Stomach (tissue), 9 donors: ENCODE measurements around the gene EHD3. TPM values are rescaled to one million over a fixed set of nuclear protein-coding genes. Genes with fewer than 3 reads are reported as not detected.
"Not testable (repeated sequence)": the region's sequence is repeated elsewhere in the genome, so short reads cannot be mapped to it uniquely, and the experiment has no call there.

ENCODE experiments used
- DNase-seq, 2 donors: peaks; one replicate each; pipeline versions ENCODE4 v3.0.0 to v3.0.0-alpha.2; 2013 to 2019
- H3K27ac ChIP-seq, 5 donors: fragments of 200-600 bp in 4 of 5; sonication (generic) in 4 of 5; one replicate each; pipeline ENCODE4 v1.5.1; 2013 to 2019; ENCODE audit warnings: mild to moderate bottlenecking in 1 of 5, moderate library complexity in 1 of 5
- H3K27me3 ChIP-seq, 3 donors: fragments of 200-600 bp; sonication (generic); one replicate each; pipeline ENCODE4 v1.5.1; 2017 to 2019; ENCODE audit warnings: mixed run types in 1 of 3
- H3K36me3 ChIP-seq, 4 donors: fragments of 200-600 bp; sonication (generic); 1 replicate in 3 of 4; 2 replicates in 1 of 4; pipeline ENCODE4 v1.5.1; 2016 to 2019
- H3K4me1 ChIP-seq, 4 donors: fragments of 200-600 bp; sonication (generic); one replicate each; pipeline ENCODE4 v1.5.1; 2016 to 2019
- H3K4me3 ChIP-seq, 4 donors: fragments of 200-600 bp; sonication (generic) in 3 of 4; one replicate each; pipeline ENCODE4 v1.5.1; 2016 to 2019; ENCODE audit warnings: mild to moderate bottlenecking in 1 of 4
- H3K9me3 ChIP-seq, 4 donors: fragments of 200-600 bp; sonication (generic); one replicate each; pipeline ENCODE4 v1.5.1; 2016 to 2019
- CTCF ChIP-seq, 7 experiments: fragments of 450-650 bp in 4 of 7; fragments of 200-600 bp in 3 of 7; sonication (generic) in 3 of 7; IDR thresholded peaks; one replicate each; pipeline ENCODE4 v1.5.1; 2016 to 2019; ENCODE audit warnings: antibody characterized with exemption in 7 of 7, control low read depth in 2 of 7, mild to moderate bottlenecking in 1 of 7
- EP300 ChIP-seq: sonication (generic); formaldehyde crosslinking; IDR thresholded peaks from one replicate; pipeline ENCODE4 v1.6.1; 2017; ENCODE audit warnings: antibody characterized with exemption
- POLR2A ChIP-seq, 4 donors: fragments of 450-650 bp; IDR thresholded peaks; one replicate each; pipeline ENCODE4 v1.6.1; 2016; ENCODE audit warnings: antibody characterized with exemption in 4 of 4, control low read depth in 2 of 4, mild to moderate bottlenecking in 1 of 4, moderate library complexity in 1 of 4
- POLR2AphosphoS5 ChIP-seq, 3 donors: sonication (generic); formaldehyde crosslinking; IDR thresholded peaks; one replicate each; pipeline ENCODE4 v1.6.1; 2016; ENCODE audit warnings: antibody characterized with exemption in 3 of 3
- WGBS, 5 donors: extraction: QIAGEN DNeasy Blood & Tissue Kit in 3 of 5; methylation state at CpG; one replicate each; pipeline versions ENCODE4 v1.1.5 to v1.1.7; 2013 to 2018; 5-methylcytosine and 5-hydroxymethylcytosine counted together
- intact Hi-C: fragments of 100-400 bp; cut with DNase I; formaldehyde crosslinking; loops from one replicate; pipeline ENCODE4 v1.15.1; 2023; ENCODE audit warnings: low total_unique reads
- polyA plus RNA-seq, 3 donors: library from polyadenylated mRNA; stranded (reverse); fragments of 200-250 nt; gene quantifications; one replicate each; pipeline ENCODE4 v1.2.3, GENCODE V29; 2013
- total RNA-seq, 5 donors: library from RNA; depleted of rRNA; stranded (reverse); fragments of >200 nt; gene quantifications; one replicate each; pipeline versions ENCODE4 v1.1.0 to v1.2.3, GENCODE V29; 2014 to 2016
- donor health status: healthy with polysubstance abuse.
- donor health status: Bipolar disorder and iron deficiency.
- donor health status: healthy.

Gene EHD3
- total and polyA plus RNA-seq, 8 donors, result 0.45 to 7.5 (median 3.6) TPM

GRCh38 chr2:31277621-31278020, 43.7 kb downstream of the EHD3 start:
- no peaks in the 10 kb centered on the region for H3K36me3 ChIP-seq
- no peaks in the 10 kb centered on the region for H3K4me1 ChIP-seq
- no peak overlapping the region for H3K27ac ChIP-seq
- no peaks in the 10 kb centered on the region for H3K27me3 ChIP-seq
- H3K9me3 ChIP-seq, result no peaks in the 10 kb centered on the region
- intact Hi-C loops, result no loop called here
- no peak overlapping the region for H3K4me3 ChIP-seq
- no peak for DNase-seq
- TF ChIP-seq POLR2A (IDR thresholded peaks at IDR 0.05) (no peak), POLR2AphosphoS5 (IDR thresholded peaks at IDR 0.05) (no peak), EP300 (no peak), CTCF (IDR thresholded peaks at IDR 0.05) (no peak)
- WGBS, 5 donors, result 69 to 78% (median 72%) methylated on average over 4 of the region's 4 CpGs

GRCh38 chr2:31282634-31283033, 48.7 kb downstream of the EHD3 start:
- H3K36me3 ChIP-seq, result no peaks in the 10 kb centered on the region
- DNase-seq, result no peak
- 69 to 83% (median 79%) methylated on average over 2 of the region's 2 CpGs for WGBS, 5 donors
- no peak overlapping the region for H3K4me3 ChIP-seq
- no peaks in the 10 kb centered on the region for H3K9me3 ChIP-seq
- no peaks in the 10 kb centered on the region for H3K4me1 ChIP-seq
- intact Hi-C loops, result no loop called here
- TF ChIP-seq CTCF (IDR thresholded peaks at IDR 0.05), result no peak
- TF ChIP-seq POLR2A (IDR thresholded peaks at IDR 0.05), result no peak
- no peak for TF ChIP-seq EP300
- TF ChIP-seq POLR2AphosphoS5 (IDR thresholded peaks at IDR 0.05), result no peak
- no peak overlapping the region for H3K27ac ChIP-seq
- H3K27me3 ChIP-seq, result no peaks in the 10 kb centered on the region

GRCh38 chr2:31283193-31283919, 49.4 kb downstream of the EHD3 start:
- H3K4me3 ChIP-seq, H3K4me1 ChIP-seq, H3K27me3 ChIP-seq, H3K27ac ChIP-seq, H3K36me3 ChIP-seq, intact Hi-C loops, H3K9me3 ChIP-seq, DNase-seq: not testable (repeated sequence)
- WGBS, 5 donors, result 44 to 69% (median 53%) methylated on average over 7 of the region's 7 CpGs

GRCh38 chr2:31284107-31284506, 50.2 kb downstream of the EHD3 start:
- Histone ChIP-seq H3K4me1 (no peaks in the 10 kb centered on the region), H3K27ac (no peak overlapping the region), H3K9me3 (no peaks in the 10 kb centered on the region), H3K36me3 (no peaks in the 10 kb centered on the region), H3K27me3 (no peaks in the 10 kb centered on the region), H3K4me3 (no peak overlapping the region)
- WGBS, 5 donors, result 68 to 93% (median 78%) methylated on average over 2 of the region's 2 CpGs
- TF ChIP-seq POLR2A (IDR thresholded peaks at IDR 0.05), result no peak
- TF ChIP-seq POLR2AphosphoS5 (IDR thresholded peaks at IDR 0.05), result no peak
- no peak for TF ChIP-seq EP300
- TF ChIP-seq CTCF (IDR thresholded peaks at IDR 0.05), result no peak
- intact Hi-C loops, result no loop called here
- no peak for DNase-seq

- Histone ChIP-seq H3K4me3 (no peak overlapping the region), H3K27ac (no peak overlapping the region), H3K9me3 (no peaks in the 10 kb centered on the region), H3K36me3 (no peaks in the 10 kb centered on the region), H3K4me1 (no peaks in the 10 kb centered on the region), H3K27me3 (no peaks in the 10 kb centered on the region)
- intact Hi-C loops, result no loop called here
- no peak for DNase-seq
- WGBS, 5 donors, result 41 to 57% (median 49%) methylated on average over 4 of the region's 4 CpGs
- TF ChIP-seq POLR2A (IDR thresholded peaks at IDR 0.05) (no peak), CTCF (IDR thresholded peaks at IDR 0.05) (no peak), EP300 (no peak), POLR2AphosphoS5 (IDR thresholded peaks at IDR 0.05) (no peak)
Measured at GRCh38 chr2:31286230-31286629, 52.3 kb downstream of the EHD3 start.
